SK-MEL-5 (cell line): ENCODE measurements around the gene GMDS. TPM values are rescaled to one million over a fixed set of nuclear protein-coding genes. Genes with fewer than 3 reads are reported as not detected.

ENCODE experiments used
- DNase-seq: peaks from one replicate; pipeline ENCODE4 v3.0.0-alpha.2; 2016; ENCODE audit warnings: low read depth, low spot score
- in situ Hi-C: cut with HindIII; loops from 2 replicates; pipeline ENCODE4 v1.10.0; 2016; ENCODE audit warnings: low sequenced_read_pairs, high pct_unique_total_duplicates, low pct_unique_long_range_greater_than_20kb
- total RNA-seq: library from RNA; depleted of rRNA; stranded (reverse); fragments of >200 nt; shearing (Covaris generic); gene quantifications from 2 replicates; pipeline ENCODE4 v1.2.3, GENCODE V29; 2014

The GMDS gene
- total RNA-seq, 1 experiment from 2014 or later: 23.6 TPM

DNA sequence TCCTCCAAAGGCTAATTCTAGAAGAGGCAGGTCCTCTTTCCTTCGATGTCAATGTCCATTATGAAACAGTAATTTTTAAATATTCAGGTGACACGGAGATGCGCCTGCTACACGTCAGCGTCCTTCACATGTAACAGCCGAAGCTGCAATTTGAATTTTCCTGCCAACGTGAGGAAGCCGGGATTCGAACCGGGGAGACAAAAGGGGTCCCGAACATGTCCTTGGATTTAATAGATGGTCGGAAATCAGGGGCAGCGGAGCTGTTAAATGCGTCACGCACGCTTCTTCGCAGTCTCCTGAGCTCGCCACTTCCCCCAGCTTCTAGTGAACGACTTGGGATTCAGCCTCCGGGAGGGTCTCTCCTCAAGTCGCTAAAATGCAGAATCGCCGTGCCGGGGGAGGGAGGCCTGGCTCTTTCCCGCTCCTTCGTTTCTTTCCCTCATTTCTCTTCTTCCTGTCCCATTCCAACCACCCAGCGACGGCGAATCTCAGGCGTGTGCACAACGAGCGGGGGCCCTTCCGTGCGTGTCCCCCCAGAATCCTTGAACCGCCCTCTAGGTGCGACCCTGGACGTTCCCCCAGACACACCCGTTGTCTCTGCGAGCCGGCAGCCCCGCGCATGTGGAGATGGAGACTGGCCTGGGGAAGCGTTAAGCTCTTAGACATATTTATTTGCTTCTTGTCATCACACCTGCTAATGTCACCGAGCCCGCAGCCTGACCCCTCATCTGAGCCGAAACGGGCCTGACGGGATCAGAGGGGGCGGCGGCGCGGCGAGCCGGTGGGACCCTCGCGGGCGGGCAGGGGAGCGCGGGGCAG lies 637.0 kb downstream of the GMDS start:
- in situ Hi-C loops: loop anchor here (10.0 kb wide), 1 partner anchor 496 kb away; no protein-coding TSS in a partner anchor
- DNase-seq: no peak

DNA sequence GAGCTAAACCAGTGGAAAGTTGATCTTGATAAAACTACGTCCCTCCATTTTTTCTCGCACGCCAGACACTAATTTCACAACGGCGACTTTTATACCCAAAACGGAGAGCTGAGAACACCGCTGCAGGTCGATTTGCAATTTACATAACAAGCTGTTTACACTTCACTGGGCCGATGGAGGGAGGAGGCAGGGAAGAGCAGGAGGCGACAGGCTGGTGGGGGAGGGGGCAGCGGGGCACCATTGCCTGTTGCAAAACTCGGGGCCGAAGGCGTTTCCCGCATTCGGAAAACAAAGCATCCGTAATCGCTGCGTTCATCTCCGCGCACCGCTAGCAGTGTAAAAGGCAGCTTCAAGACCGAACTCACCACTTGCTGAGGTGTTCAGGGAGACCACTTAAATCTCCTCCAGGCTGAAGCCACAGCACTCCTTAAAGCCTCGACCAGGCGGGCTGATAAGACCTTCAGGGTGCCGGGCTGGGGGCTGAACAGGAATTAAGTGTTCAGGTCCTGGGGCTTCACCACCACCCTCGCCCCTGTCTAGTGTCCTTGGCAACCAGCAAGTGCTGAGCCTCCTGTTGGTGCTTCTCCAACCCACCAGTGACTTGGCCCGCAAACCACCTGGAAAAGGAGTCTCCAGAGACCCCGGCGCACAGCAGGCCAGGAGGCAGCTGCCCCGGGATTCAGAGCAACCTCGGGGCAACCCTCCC lies 637.7 kb downstream of the GMDS start:
- in situ Hi-C loops: loop anchor here (10.0 kb wide), 1 partner anchor 497 kb away; no protein-coding TSS in a partner anchor
- no peak for DNase-seq

DNA sequence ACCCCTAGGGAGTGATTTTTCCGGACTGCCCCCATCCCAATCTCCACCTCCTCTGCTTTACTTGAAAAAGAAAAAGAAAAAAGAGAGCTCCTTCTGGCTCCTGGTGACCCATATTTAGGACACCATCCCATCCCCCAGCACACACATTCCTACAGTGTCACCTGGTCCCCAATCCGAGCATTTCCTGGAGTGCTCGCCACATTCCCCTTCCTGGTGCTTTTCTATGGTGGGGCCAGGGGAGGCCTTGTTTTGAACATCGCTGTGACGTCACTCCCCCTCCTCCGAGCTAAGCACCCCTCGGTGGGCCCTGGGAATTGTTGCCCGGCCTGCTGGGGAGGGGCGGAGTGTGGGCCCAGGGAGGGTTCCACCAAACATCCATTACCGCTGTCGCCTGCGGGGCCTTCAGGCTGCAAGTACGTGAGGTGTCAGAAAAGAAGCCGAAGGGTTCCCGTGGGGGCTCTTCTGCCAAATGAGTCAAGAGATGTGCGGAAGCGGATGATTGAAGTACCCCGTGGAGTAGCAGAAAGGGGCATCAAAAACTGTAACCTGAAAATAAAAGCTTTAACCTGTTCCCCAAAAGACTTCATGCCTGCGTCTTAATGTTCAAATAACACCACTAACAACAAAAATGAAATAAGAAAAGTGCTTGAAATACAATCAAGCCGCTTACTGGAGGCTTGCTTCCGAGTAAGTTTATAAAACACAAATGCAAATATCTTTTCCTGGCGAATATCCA lies 638.5 kb downstream of the GMDS start:
- in situ Hi-C loops: loop anchor here (10.0 kb wide), 1 partner anchor 498 kb away; no protein-coding TSS in a partner anchor
- no peak for DNase-seq

DNA sequence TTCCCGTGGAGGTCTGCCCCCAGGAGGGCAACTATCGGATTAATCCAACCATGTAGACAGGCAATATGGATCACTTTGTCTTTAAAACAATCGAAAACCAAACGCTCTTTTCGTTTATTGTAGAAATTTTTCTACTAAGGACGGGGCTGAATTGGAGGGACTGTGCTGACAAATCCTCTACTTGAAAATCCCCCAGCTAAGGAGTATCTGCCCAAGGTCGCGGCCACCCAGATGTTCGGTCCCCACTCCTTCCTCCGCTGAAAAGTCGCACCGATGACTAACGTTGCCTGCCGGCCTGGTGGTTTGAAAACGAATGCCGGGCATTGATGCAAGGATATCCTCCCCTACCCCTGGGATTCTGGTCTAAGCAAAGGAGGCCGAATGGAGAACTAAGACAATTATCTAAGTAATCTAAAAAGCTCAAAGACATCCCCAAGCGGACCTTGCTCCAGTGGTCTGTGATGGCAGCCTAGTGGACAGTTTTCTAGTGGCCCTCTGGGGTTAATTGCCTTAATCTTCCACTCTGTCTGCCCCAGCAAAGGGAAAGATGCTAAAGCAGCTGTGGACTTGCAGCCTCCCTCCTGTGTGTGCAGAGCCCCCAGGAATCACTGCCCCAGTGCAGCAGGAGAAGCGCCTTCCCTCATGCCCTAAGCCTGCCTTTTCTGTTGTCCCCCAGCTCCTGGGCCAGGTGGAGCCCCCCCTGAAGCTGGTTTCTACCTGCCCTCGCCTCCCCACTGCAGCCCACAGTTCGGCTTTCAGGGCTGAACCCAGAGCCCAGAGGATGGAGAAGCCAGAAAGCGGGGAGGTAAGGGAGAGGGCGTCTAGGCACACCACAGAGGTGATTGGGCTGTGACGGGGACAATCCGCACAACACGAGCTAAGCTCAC lies 639.3 kb downstream of the GMDS start:
- no peak for DNase-seq
- in situ Hi-C loops: loop anchor here (10.0 kb wide), 1 partner anchor 499 kb away; no protein-coding TSS in a partner anchor

DNA sequence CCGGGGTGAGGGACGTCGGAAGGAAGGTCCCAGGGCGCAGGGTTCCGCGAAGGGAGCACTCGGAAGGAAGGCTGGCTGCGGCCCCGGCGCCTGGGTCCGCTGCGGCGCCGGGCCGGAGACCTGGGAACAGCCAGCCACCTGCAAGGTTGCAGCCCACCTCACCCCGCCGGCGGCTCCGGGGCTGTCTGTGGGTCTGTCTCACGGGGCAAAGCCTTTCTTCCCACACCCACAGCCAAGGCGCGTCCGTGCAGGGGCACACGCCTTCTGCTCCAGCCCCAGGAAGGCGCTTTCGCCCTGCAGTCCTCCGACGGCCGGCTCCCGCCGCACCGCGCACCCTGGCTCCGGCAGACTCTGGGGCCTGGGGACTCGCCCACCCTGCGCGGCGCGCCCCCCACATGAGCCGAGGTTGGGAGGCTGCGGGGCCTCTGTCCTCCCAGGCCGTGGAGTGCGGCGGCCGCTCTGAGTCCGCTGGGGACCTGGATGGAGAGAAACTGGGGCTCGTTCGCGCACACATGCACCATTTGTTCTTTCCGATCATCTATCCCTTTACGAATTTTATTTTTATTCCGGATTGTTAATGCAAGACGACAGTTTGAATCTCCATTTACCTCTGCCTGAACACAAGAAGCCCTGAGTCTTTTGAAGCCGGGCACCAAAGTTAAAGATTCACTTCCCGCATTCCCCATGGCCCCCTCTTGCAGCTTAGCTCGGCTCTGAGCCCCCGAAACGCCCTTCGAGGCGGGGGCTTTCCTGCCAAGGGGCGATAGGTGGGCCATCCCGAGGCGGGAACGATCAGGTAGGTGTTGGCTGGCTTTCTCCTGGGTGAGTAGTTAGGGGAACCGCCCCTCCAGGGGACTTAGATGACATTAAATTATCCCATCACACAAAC lies 640.2 kb downstream of the GMDS start:
- in situ Hi-C loops: loop anchor here (10.0 kb wide), 1 partner anchor 500 kb away; no protein-coding TSS in a partner anchor
- no peak for DNase-seq

DNA sequence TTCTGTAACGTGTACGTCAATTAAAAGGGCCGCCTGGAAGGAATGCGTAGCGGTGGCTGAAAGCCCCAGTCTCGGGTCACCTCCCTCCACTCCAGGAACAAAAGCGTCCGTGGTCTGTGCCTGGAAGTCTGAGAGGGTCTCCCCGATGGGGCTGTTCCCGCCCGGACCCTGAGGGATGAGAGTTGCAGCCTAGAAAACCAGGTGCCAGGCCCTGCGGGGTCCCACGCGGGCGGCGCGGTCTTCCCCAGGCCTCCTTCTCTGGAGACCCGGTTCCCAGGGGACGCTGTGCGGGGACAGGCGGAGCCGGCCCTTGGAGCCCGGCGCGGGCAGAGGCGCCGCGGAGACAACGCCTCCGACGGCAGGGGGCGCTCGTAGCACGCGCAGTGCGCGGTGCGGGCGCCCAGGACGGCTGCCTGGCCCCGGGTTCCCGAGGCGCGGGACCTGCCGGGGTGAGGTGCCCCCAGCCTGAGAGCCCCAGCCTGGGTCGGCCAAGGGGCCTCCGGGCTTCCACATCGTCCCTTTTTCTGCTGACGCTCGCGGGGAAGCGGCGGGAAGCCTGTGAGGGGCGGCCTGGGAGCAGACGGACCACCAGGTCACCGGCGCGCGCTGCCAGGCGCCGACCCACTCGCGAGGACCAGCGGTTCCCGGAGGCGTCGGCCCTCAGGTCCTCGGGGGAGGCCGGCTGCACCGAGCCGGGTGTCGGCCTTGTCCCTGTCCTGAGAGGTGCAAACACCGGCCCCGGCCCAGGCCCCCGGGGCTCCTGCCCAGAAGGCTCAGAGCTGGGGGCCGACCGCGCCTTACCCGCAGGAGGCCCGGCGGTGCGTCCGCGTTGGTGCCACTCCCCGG lies 641.0 kb downstream of the GMDS start:
- in situ Hi-C loops: loop anchor here (10.0 kb wide), 1 partner anchor 500 kb away; no protein-coding TSS in a partner anchor
- DNase-seq: peak; percentile 74

DNA sequence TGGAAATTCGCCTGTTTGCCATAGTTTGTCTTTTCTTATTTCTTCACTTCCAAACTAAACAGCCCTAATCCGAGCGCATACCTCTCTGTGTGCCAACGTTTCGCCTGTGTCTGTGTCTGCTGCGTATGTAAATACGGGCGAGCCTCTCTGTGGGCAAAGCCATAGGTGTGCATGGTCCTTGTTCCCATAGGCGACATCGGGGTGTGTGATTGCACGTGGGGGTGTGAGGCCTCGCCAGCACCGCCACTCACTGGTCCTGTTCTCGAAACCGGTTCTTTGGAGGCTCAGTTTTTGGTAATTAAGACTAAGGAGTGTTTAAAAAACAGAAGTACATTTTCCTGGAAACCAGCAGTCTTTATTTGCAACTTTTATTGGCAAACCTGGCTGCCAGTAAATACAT lies 641.7 kb downstream of the GMDS start:
- in situ Hi-C loops: loop anchor here (10.0 kb wide), 1 partner anchor 501 kb away; no protein-coding TSS in a partner anchor
- DNase-seq: no peak

DNA sequence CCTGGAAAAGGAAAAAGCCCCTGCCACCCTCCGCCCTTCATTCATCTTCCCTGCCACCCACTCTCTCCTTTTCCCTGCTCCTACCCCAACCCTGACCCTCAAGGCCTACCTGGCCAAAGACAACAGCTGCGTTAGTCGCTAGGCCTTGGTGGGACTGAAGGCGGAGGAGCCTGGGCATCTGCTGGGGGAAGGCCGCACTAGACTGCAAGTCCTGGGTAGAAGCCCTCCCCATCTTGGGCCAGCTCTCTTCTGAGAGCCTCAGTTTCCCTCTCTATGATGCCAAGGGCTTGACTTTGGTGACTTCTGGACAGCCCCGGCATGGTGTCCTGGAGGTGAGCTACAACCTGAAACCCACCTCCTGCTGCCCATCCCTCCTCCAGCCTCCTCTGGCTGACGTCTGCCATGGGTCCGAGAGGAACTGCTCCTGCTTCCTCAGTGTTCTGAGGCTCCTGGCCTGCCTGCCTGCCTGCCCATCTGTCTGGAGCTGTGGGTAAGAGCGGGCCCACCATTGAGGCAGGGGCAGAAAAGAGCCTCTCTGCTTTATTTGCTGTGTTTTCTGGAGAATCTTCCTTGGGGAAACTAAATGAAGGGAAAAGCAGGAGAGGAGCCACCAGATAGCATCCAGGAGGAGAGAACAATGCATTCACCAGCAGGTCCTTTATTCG lies 643.2 kb downstream of the GMDS start:
- DNase-seq: no peak
- in situ Hi-C loops: loop anchor here (10.0 kb wide), 1 partner anchor 503 kb away; no protein-coding TSS in a partner anchor

DNA sequence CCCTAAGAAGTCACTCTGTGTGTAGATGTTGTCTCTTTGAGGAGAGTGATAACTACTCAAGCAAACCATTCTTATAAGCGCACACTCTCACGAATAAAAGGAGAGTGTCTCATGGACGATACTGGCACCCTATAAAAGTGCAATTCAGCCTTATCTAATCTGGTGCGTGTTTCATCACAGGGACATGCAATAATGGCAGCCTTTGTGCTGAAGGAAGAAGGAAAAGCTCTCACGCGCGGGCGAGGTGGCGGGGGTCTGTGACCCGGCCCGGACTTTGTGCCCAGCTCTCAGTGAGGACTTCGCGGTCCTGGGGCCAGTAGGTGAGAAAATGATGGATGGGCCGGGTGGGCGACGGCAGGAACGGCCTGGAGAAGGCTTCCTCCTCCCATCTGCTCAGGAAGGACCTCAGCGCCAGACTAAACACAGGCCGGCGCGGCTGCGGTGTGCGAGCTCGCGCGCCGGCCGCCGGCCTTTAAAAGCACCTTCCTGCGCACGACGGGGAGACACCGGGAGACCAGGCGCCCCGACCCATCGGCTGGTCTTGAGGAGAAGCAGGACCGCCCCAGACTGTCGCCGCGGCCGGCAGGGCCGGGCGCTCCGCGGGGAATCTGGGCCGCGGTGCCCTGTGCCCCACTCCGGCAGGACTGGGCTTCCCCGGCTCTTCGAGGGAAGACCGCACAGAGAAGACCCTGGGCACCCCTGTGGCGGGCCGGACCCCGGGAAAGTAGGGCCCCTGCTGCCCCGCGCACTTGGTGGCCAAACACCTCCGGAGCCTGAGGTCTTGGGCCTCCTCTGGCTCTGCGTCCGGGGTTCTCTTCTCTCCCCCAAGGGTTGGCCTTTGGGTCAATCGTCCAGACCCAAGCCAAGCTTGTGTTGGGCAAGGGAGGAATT lies 644.0 kb downstream of the GMDS start:
- no peak for DNase-seq
- in situ Hi-C loops: loop anchor here (10.0 kb wide), 1 partner anchor 503 kb away; no protein-coding TSS in a partner anchor

DNA sequence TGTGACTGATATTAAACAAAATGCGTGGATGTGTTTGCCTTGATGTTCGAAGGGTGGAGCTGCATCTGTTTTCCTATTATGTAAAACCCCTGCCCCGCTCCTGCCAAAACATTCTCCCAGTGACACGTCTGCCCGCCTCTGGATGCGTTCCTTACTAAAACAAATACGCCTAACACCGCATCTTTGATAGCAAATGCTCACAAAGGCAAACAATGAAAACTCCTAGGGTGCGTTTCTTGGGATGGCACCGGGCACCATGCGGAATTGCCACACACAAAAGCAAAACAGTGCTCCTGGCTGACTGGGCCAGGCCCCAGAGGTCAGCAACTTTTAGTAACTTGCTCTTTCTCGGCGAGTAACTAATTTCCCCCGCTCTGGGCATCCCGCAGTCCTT lies 644.6 kb downstream of the GMDS start:
- no peak for DNase-seq
- in situ Hi-C loops: loop anchor here (10.0 kb wide), 1 partner anchor 504 kb away; no protein-coding TSS in a partner anchor

DNA sequence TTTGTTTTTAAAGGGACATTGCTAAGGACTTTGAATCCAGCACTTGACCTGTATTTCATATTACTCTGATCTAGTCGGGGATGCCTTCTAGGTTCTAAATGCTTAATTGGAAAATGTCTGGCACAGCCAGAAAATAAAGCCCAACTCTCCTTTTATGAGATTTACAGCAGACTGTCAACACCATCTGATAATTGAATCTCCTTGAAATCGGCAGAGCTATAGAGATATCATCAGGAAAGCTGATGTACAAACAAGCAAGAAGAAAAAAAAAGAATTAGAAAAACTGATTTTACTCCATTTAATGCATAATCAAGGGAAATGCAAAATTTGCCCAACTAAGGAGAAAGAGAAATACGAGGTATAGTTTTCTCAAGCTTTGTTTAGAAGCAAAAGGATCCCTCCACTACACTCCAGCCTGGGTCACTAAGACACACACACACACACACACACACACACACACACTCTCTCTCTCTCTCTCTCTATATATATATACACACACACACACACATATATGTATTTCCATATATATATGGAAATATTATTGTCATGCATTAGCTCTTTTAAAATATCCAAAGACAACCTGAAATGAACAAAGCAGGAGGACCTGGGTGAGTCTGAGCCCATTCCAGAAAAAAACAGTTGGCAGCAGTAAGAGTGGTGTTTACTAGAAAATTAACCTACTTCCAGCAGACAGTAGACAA lies 645.2 kb downstream of the GMDS start:
- in situ Hi-C loops: loop anchor here (10.0 kb wide), 1 partner anchor 505 kb away; no protein-coding TSS in a partner anchor
- DNase-seq: no peak

GRCh38 chr6:1599469-1599868 lies 645.9 kb downstream of the GMDS start:
- in situ Hi-C loops: no loop called here
- no peak for DNase-seq

DNA sequence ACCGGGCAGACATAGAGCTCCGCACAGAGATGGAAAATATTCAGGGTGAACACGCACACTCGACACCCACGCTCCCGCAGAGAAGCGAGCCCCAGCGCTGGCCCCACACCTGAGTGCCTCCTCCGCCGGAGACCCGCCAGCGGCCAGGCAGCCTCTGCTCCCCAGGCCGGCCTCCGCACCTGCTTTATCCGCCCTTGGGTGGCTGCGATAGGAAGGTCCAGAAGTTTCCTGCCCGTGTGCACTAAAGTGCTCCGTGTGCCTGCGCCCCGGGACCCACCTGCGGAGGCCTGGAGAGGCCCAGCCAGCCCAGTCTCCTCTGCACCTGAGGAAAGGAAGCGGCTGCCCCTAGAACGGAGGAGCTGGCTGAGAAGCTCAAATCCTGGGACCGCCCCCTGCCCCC lies 646.5 kb downstream of the GMDS start:
- in situ Hi-C loops: no loop called here

More for the DNA sequence above, 646.5 kb downstream of the GMDS start:
- DNase-seq: no peak
